GM12864 (cell line): ENCODE results near the gene OR52I1.

Source experiments
- DNase-seq: peaks from one replicate; pipeline ENCODE4 v3.0.0-alpha.2; 2011; ENCODE audit warnings: low read depth
- H3K4me3 ChIP-seq: 2 replicates; pipeline ENCODE4 v1.5.1; 2011; ENCODE audit warnings: mild to moderate bottlenecking, low read depth, low read length, control low read depth
- CTCF ChIP-seq: IDR thresholded peaks from 2 replicates; pipeline ENCODE4 v1.5.1; 2011; ENCODE audit warnings: low read depth, mild to moderate bottlenecking, moderate library complexity, low read length, control low read depth, inconsistent platforms; ENCODE audit errors: missing control alignments

The OR52I1 gene

GRCh38 chr11:4610258-4610935 lies 16.6 kb downstream of the OR52I1 start:
- no peak for TF ChIP-seq CTCF
- H3K4me3 ChIP-seq: no peak overlapping the region; the same call in 1 of the 2 replicates

GRCh38 chr11:4611986-4612385 lies 18.1 kb downstream of the OR52I1 start:
- TF ChIP-seq CTCF: no peak
- no peak for DNase-seq
- H3K4me3 ChIP-seq: no peak overlapping the region

More at GRCh38 chr11:4610258-4610935, 16.6 kb downstream of the OR52I1 start:
- DNase-seq: peak; percentile 15

- DNase-seq: no peak
- no peak overlapping the region for H3K4me3 ChIP-seq
- no peak for TF ChIP-seq CTCF
Observed at GRCh38 chr11:4615856-4616444, 22.1 kb downstream of the OR52I1 start.

- no peak overlapping the region for H3K4me3 ChIP-seq
- DNase-seq: no peak
- no peak for TF ChIP-seq CTCF
Observed at GRCh38 chr11:4619514-4619913, 25.7 kb downstream of the OR52I1 start.

- H3K4me3 ChIP-seq: no peak overlapping the region
- DNase-seq: no peak
- peak; percentile 70 for TF ChIP-seq CTCF
Observed at GRCh38 chr11:4626207-4627099, 32.6 kb downstream of the OR52I1 start.

GRCh38 chr11:4636136-4636535 lies 42.3 kb downstream of the OR52I1 start:
- no peak for DNase-seq
- TF ChIP-seq CTCF: no peak
- no peak overlapping the region for H3K4me3 ChIP-seq
